Measurements from ENCODE around the gene OR2D3. TPM values are rescaled to one million over a fixed set of nuclear protein-coding genes. Genes with fewer than 3 reads are reported as not detected.
"Not testable (repeated sequence)": the region's sequence is repeated elsewhere in the genome, so short reads cannot be mapped to it uniquely, and the experiment has no call there.

The OR2D3 gene
- total and polyA plus RNA-seq, 2 of the 13 experiments (the other 11 are each of a cell fraction or from before 2014, with no cell fraction given): not detected

GRCh38 chr11:6943131-6943530, 22.3 kb downstream of the OR2D3 start:
- POLR2A ChIA-PET: no interaction called here
- no peak overlapping the region for H3K4me2 ChIP-seq (ENCODE audit: low read depth, low read length)
- no peak for FAIRE-seq
- TF ChIP-seq SSRP1 (CRISPR knock-in tag; IDR thresholded peaks at IDR 0.05) (no peak), ZBTB38 (CRISPR knock-in tag; IDR thresholded peaks at IDR 0.05) (no peak), ZFYVE20 (CRISPR knock-in tag; IDR thresholded peaks at IDR 0.05; ENCODE audit: borderline replicate concordance, low read depth) (no peak), TRIM22 (IDR thresholded peaks at IDR 0.05) (no peak)
- intact Hi-C loops (cut with micrococcal nuclease; ENCODE audit: unreplicated experiment) (no loop called here), in situ Hi-C loops (cut with HindIII; ENCODE audit: extremely low pct_ligation_motif_present, low pct_unique_long_range_greater_than_20kb) (no loop called here)
- H3K27ac ChIP-seq (ENCODE audit: extremely low read length, insufficient read depth, low read length): no peak overlapping the region
- H3K4me3 ChIP-seq (replicated peaks in 1 of 3; ENCODE audit: insufficient read depth in 1 of 3, low read depth in 2 of 3, low read length in 3 of 3): no peak overlapping the region
- no peaks in the 10 kb centered on the region for H3K36me3 ChIP-seq (replicated peaks in 1 of 2; ENCODE audit: control insufficient read depth in 1 of 2, insufficient read depth in 2 of 2, low read length in 2 of 2)
- no peak for DNase-seq (ENCODE audit: low spot score)
- no peaks in the 10 kb centered on the region for H4K20me1 ChIP-seq (ENCODE audit: insufficient read depth, low read length)
- no peak overlapping the region for H3K9ac ChIP-seq (ENCODE audit: insufficient read depth, low read depth, low read length)
- BruUV-seq (replicated peaks): no TSS peak
- CTCF ChIA-PET (ENCODE audit: low intra/inter-chr PET ratio, low total read pairs): no interaction called here
- H3K27me3 ChIP-seq (ENCODE audit: control insufficient read depth in 1 of 2, insufficient read depth in 2 of 2, low read length in 2 of 2): no peaks in the 10 kb centered on the region
- WGBS (ENCODE audit: low lambda C conversion rate): 0% methylated on average over 3 of the region's 3 CpGs
- ATAC-seq: no peak
- no peak overlapping the region for H2AFZ ChIP-seq (ENCODE audit: low read length)
- no peaks in the 10 kb centered on the region for H3K4me1 ChIP-seq (ENCODE audit: insufficient read depth, low read length)
- no peaks in the 10 kb centered on the region for H3K9me3 ChIP-seq (ENCODE audit: low read length)
- no peaks in the 10 kb centered on the region for H3K79me2 ChIP-seq (ENCODE audit: insufficient read depth, low read length)

GRCh38 chr11:6954248-6954647, 33.4 kb downstream of the OR2D3 start:
- H2AFZ ChIP-seq (ENCODE audit: low read length); H3K27me3 ChIP-seq (ENCODE audit: control insufficient read depth in 1 of 2, insufficient read depth in 2 of 2, low read length in 2 of 2); H3K9me3 ChIP-seq (ENCODE audit: low read length); H3K36me3 ChIP-seq (replicated peaks in 1 of 2; ENCODE audit: control insufficient read depth in 1 of 2, insufficient read depth in 2 of 2, low read length in 2 of 2); DNase-seq (ENCODE audit: low spot score); H3K4me1 ChIP-seq (ENCODE audit: insufficient read depth, low read length); H3K4me3 ChIP-seq (replicated peaks in 1 of 3; ENCODE audit: insufficient read depth in 1 of 3, low read depth in 2 of 3, low read length in 3 of 3); in situ Hi-C loops (cut with HindIII; ENCODE audit: extremely low pct_ligation_motif_present, low pct_unique_long_range_greater_than_20kb); H4K20me1 ChIP-seq (ENCODE audit: insufficient read depth, low read length); ATAC-seq; BruUV-seq (replicated peaks); FAIRE-seq; H3K79me2 ChIP-seq (ENCODE audit: insufficient read depth, low read length); POLR2A ChIA-PET; H3K27ac ChIP-seq (ENCODE audit: extremely low read length, insufficient read depth, low read length); H3K9ac ChIP-seq (ENCODE audit: insufficient read depth, low read depth, low read length); CTCF ChIA-PET (ENCODE audit: low intra/inter-chr PET ratio, low total read pairs); intact Hi-C loops (cut with micrococcal nuclease; ENCODE audit: unreplicated experiment); H3K4me2 ChIP-seq (ENCODE audit: low read depth, low read length): not testable (repeated sequence)
- 0% methylated on average over 4 of the region's 10 CpGs for WGBS (ENCODE audit: low lambda C conversion rate)
